ENCODE data around the gene GCAT.

Gene GCAT

DNA sequence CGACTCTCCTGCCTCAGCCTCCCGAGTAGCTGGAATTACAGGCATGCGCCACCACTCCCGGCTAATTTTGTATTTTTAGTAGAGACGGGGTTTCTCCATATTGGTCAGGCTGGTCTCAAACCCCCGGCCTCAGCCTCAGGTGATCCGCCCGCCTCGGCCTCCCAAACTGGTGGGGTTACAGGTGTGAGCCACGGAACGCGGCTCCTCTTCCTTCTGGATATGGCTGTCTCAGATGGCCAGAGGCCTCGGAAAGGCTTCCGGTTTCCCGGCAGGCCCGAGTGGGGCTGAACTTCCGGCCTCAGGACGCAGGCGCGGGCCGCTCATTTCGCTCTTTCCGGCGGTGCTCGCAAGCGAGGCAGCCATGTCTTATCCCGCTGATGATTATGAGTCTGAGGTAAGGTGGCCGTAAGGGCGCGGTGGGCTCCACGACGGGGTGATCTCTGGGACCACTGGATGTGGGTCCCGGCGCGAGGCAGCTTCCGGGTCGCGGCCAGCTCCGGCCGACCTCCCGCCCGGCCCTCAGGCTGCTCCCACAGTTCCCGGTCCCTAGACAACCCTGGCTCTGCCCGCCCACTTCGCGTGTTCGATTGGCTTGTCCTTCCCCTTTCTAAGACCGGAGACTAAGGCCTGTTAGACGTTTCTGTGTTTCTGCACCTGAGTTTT lies 41.5 kb downstream of the GCAT start, which contains the start of gene EIF3L:
TSS of gene EIF3L (plus strand) at position 331 of the 663 bp plus-strand sequence. CDS start at position 362, 31 bp downstream.
- peak; percentile 97 for DNase-seq (ENCODE audit: extremely low spot score)
- ChIA-PET POLR2A (interaction anchor here (0.6 to 2.7 kb wide), 3 partner anchors 31 to 46 kb away, joined by 3 to 8 read pairs (median 3); no protein-coding TSS in a partner anchor), CTCF (interaction anchor here (1.2 kb wide), 1 partner anchor 14 kb away, joined by 3 read pairs; no protein-coding TSS in a partner anchor)
- TF ChIP-seq ARNT (IDR thresholded peaks at IDR 0.05) (no peak), HDGF (IDR thresholded peaks at IDR 0.05; ENCODE audit: borderline replicate concordance) (no peak), LEF1 (IDR thresholded peaks at IDR 0.05; ENCODE audit: borderline replicate concordance) (no peak), TARDBP (IDR thresholded peaks at IDR 0.05) (no peak), L3MBTL2 (conservative IDR thresholded peaks at IDR 0.05) (peak; percentile 79), BHLHE40 (IDR thresholded peaks at IDR 0.05; ENCODE audit: borderline replicate concordance) (no peak), ELF4 (IDR thresholded peaks at IDR 0.05) (peak; percentile 89), NFRKB (IDR thresholded peaks at IDR 0.05) (no peak; the same call in 1 of the 2 replicates)
- TF ChIP-seq, protein P1, sequence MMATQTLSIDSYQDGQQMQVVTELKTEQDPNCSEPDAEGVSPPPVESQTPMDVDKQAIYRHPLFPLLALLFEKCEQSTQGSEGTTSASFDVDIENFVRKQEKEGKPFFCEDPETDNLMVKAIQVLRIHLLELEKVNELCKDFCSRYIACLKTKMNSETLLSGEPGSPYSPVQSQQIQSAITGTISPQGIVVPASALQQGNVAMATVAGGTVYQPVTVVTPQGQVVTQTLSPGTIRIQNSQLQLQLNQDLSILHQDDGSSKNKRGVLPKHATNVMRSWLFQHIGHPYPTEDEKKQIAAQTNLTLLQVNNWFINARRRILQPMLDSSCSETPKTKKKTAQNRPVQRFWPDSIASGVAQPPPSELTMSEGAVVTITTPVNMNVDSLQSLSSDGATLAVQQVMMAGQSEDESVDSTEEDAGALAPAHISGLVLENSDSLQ (IDR thresholded peaks at IDR 0.05) = no peak

DNA sequence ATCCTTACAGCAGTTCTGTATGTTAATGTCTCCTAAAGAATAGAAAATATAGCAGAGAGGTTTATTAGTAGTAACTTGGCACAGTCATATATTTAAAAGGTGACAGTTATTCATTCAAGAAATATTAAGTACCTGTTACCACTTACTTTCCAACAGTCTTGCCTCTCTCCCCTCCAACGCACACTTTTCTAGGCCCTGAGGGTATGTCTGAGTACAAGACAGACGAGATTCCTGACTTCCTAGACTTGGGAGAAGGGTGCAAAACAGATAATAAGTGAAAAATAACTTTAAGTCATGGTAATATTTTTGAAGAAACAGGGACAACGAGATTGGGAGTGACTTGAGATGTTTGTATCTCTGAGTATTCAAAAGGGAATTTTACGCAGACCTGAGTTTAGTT lies 43.1 kb downstream of the GCAT start:
- ChIA-PET CTCF (interaction anchor here (1.2 kb wide), 1 partner anchor 13 kb away, joined by 3 read pairs; no protein-coding TSS in a partner anchor), POLR2A (no interaction called here)
- no peak for DNase-seq (ENCODE audit: extremely low spot score)
- TF ChIP-seq LEF1 (IDR thresholded peaks at IDR 0.05; ENCODE audit: borderline replicate concordance) = no peak
- no peak for TF ChIP-seq SP1 (IDR thresholded peaks at IDR 0.05)
- TF ChIP-seq L3MBTL2 (conservative IDR thresholded peaks at IDR 0.05) = no peak
- TF ChIP-seq NFRKB (IDR thresholded peaks at IDR 0.05) = no peak

DNA sequence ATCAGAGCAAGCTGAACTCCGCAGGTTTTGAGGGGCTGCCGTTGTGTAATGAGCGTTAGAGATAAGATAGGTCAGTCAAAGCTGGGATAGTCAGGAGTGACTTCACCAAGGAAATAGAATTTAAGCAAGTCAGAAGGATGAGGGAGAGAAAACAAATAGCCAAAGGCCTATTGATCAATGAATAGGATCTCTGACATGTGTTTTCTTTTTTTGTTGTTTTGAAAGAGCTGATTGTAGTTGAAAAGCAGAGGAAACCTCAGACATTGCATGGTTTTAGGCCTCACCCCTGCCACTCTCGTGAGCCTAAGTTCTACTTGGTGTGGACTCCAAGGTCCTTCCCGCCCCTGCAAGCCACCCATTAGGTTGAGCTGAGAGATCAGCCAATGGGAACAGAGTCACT lies 44.7 kb downstream of the GCAT start:
- ChIA-PET POLR2A (interaction anchor here (0.5 to 2.5 kb wide), 3 partner anchors 9 to 96 kb away, joined by 3 to 9 read pairs (median 4); partner anchors contain the start of genes ANKRD54 and GCAT), CTCF (interaction anchor here (2.3 kb wide), 1 partner anchor 11 kb away, joined by 9 read pairs; no protein-coding TSS in a partner anchor)
- TF ChIP-seq, protein P1 (IDR thresholded peaks at IDR 0.05) = no peak
- no peak for TF ChIP-seq CTBP1 (IDR thresholded peaks at IDR 0.05; ENCODE audit: borderline replicate concordance)
- TF ChIP-seq LEF1 (IDR thresholded peaks at IDR 0.05; ENCODE audit: borderline replicate concordance) = no peak
- DNase-seq (ENCODE audit: extremely low spot score) = no peak

DNA sequence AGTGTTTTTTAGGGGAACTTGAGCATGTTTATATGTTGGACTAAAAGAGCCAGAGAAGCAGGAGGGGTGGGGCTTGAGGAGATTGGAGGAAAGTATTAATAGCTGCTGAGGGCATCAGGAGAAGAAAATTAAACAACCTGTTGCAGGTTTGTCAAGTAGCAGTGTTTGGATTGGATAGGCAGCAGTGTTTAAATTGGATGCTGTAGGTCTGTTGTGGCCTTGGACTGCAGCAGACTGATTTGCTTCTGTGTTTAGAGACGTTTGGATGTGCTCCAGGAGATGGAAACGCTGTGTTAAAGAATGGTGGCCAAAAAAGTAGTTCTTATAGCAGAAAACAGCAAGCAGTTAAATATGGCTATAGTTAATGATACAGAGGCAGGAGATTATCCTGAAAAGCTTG lies 47.2 kb downstream of the GCAT start:
- POLR2A ChIA-PET = interaction anchor here (1.4 to 1.6 kb wide), 2 partner anchors 37 to 48 kb away, joined by 4 read pairs; partner anchors contain the start of gene GCAT
- no peak for DNase-seq (ENCODE audit: extremely low spot score)
- TF ChIP-seq CTBP1 (IDR thresholded peaks at IDR 0.05; ENCODE audit: borderline replicate concordance) (no peak), LEF1 (IDR thresholded peaks at IDR 0.05; ENCODE audit: borderline replicate concordance) (no peak), ELF4 (IDR thresholded peaks at IDR 0.05) (no peak), BHLHE40 (IDR thresholded peaks at IDR 0.05; ENCODE audit: borderline replicate concordance) (no peak), ARNT (IDR thresholded peaks at IDR 0.05) (no peak), NFRKB (IDR thresholded peaks at IDR 0.05) (no peak), HDGF (IDR thresholded peaks at IDR 0.05; ENCODE audit: borderline replicate concordance) (no peak), L3MBTL2 (conservative IDR thresholded peaks at IDR 0.05) (no peak), FOXM1 (IDR thresholded peaks at IDR 0.05; ENCODE audit: borderline replicate concordance) (no peak)
- CTCF ChIA-PET = interaction anchor here (1.2 kb wide), 2 partner anchors 8 to 37 kb away, joined by 4 to 5 read pairs; no protein-coding TSS in a partner anchor

DNA sequence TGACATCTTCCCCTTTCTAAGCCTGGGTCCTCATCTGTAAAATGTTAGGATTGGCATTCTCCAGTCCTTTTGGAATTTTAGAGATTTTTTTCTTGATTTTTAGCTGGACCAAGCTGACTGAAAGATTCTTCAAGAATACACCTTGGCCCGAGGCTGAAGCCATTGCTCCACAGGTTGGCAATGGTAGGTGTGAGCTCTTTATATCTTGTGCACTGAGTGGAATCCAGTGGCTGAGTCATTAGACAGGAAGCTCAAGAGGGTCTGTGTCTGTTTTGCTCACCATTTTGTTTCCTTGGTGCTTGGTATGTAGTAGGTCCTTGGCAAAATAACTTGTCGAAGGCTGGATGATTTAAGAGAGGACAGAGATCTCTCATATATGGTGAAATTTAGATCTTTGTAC lies 47.7 kb downstream of the GCAT start:
- ChIA-PET CTCF (interaction anchor here (1.2 kb wide), 2 partner anchors 8 to 38 kb away, joined by 4 to 5 read pairs; no protein-coding TSS in a partner anchor), POLR2A (interaction anchor here (0.9 to 1.6 kb wide), 3 partner anchors 37 to 48 kb away, joined by 3 to 4 read pairs (median 4); partner anchors contain the start of gene GCAT)
- no peak for TF ChIP-seq L3MBTL2 (conservative IDR thresholded peaks at IDR 0.05)
- TF ChIP-seq SUZ12 (IDR thresholded peaks at IDR 0.05) = no peak
- TF ChIP-seq ELF4 (IDR thresholded peaks at IDR 0.05) = no peak
- no peak for TF ChIP-seq HDGF (IDR thresholded peaks at IDR 0.05; ENCODE audit: borderline replicate concordance)
- TF ChIP-seq TARDBP (IDR thresholded peaks at IDR 0.05) = no peak
- no peak for TF ChIP-seq CTBP1 (IDR thresholded peaks at IDR 0.05; ENCODE audit: borderline replicate concordance)
- TF ChIP-seq ZNF384 (IDR thresholded peaks at IDR 0.05) = no peak
- TF ChIP-seq, protein P1 (IDR thresholded peaks at IDR 0.05) = no peak
- TF ChIP-seq SP1 (IDR thresholded peaks at IDR 0.05) = no peak
- no peak for DNase-seq (ENCODE audit: extremely low spot score)

DNA sequence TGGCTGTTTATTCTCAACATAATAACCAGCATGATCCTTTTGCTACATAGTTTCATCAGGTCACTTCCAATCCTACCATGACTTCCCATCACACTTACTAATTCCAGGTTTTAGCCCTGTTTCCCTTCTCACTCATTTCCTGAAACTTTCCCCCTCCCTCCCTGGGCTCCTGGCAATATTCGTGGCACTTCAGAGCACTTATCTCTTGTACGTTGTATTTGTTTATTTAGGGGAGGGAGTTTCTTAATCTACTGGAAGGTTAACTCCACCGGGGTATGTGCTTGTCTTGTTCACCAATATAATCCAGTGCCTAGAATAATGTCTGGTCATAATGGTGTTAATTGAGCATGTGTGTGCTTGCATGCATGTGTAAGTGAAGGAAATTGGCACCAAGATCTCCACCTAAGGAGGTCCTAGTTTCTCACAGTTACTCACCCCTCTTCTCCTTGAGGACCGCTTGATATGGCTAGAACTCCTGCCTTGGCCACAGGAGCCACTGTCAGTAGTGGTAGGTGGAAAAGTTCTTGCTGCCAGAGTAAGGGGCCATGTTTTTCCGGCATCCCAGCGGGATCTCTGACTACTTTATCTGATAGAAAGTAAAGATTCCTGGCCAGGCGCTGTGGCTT lies 53.2 kb downstream of the GCAT start:
- ChIA-PET POLR2A (interaction anchor here (0.8 kb wide), 1 partner anchor 13 kb away, joined by 3 read pairs; no protein-coding TSS in a partner anchor), CTCF (interaction anchor here (1.2 to 2.9 kb wide), 2 partner anchors 17 to 43 kb away, joined by 9 to 69 read pairs; partner anchors contain the start of gene ANKRD54)
- DNase-seq (ENCODE audit: extremely low spot score) = no peak
- TF ChIP-seq ARNT (IDR thresholded peaks at IDR 0.05) (no peak), FOXK2 (IDR thresholded peaks at IDR 0.05) (no peak), HDGF (IDR thresholded peaks at IDR 0.05; ENCODE audit: borderline replicate concordance) (no peak), FOXM1 (IDR thresholded peaks at IDR 0.05; ENCODE audit: borderline replicate concordance) (no peak), NFRKB (IDR thresholded peaks at IDR 0.05) (no peak), ELF4 (IDR thresholded peaks at IDR 0.05) (no peak), LEF1 (IDR thresholded peaks at IDR 0.05; ENCODE audit: borderline replicate concordance) (no peak), BHLHE40 (IDR thresholded peaks at IDR 0.05; ENCODE audit: borderline replicate concordance) (no peak), SUZ12 (IDR thresholded peaks at IDR 0.05) (no peak)
- TF ChIP-seq, protein P1 (IDR thresholded peaks at IDR 0.05) = no peak

All from HEK293T (cell line).